IPS-NIHi7 (cell line): Measurements from ENCODE around the gene ALX4.

Experiments used
- DNase-seq: peaks from one replicate; pipeline ENCODE4 v3.0.0; 2012; ENCODE audit warnings: mixed read lengths; ENCODE audit errors: extremely low spot score

The ALX4 gene

GRCh38 chr11:44315947-44316658 lies 6.2 kb upstream of the ALX4 start:
- no peak for DNase-seq

DNA sequence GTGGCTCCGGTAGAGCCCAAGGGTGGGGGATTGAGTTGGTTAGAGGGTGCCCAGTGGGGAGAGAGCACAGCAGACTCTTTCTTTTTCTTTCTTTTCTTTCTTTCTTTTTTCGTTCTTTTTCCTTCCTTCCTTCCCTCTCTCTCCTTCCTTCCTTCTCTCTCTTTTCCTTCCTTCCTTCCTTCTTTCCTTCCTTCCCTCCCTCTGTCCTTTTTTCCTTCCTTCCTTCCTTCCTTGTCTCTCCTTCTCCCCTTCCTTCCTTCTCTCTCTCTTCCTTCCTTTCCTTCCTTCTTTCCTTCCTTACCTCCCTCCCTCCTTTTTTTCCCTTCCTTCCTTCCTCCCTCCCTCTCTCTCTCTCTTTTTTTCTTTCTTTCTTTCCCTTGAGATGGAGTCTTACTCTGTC lies 4.8 kb upstream of the ALX4 start:
- no peak for DNase-seq

GRCh38 chr11:44313761-44314489 lies 4.0 kb upstream of the ALX4 start:
- DNase-seq: no peak

DNA sequence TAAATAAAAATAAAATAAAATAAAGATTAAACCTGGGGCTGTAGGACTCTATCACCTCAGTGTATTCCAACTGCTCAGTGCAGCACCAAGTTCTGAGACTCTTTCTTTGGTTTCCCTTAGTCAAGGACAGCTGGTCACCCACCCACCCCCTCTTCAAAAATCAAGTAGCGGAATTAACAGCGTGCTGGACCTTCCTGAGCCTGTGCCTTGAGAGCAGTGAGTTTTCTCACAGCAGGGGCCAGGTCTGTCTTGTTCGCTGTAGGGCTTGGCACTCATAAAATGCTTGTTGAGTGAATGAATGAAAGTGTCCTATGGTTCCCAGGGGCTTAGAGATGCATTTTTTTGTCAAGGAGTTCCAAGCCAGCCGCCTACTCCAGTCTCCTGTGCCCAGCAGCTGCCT lies 2.9 kb upstream of the ALX4 start:
- DNase-seq: no peak

GRCh38 chr11:44311339-44312261 lies 1.7 kb upstream of the ALX4 start:
- DNase-seq: no peak

DNA sequence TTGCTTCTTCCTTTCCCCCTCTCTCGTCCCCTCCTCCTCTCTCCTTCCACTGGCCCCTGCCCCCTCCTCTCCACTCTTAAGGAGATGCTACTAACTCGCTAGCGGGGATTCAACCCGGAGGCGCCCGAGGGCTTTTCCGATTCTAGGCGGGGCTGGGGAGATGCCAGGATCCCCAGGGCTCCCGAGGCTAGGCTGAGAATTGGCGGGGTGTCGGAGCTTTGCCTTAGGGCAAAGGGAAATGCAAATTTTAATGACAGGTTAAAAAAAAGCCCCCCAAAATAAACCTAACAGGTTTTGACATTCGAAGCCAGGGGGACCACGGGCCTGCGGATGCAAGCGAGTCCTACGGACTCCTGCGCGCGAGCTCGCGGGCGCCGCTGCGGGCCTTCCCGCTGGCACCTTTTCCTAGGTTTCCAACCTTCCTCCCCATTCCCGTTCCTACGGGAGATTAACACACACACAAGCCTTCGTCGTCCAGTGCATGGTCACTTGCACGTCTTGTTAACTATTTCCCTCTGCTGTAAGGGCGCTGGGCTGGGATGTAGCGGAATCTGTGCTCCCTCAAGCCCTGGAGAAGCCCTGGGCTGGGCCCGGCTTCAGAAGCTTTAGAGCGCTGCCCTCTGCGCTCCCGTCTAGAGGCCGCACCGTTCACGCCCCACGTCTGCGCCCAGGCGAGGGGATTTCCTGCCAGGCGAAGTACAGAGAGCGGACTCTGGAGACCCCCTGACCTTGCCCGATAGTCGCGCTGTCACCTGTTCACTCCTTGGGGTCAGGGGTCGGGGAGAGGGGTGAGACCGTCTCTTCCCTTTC lies 729 bp upstream of the ALX4 start:
- no peak for DNase-seq

DNA sequence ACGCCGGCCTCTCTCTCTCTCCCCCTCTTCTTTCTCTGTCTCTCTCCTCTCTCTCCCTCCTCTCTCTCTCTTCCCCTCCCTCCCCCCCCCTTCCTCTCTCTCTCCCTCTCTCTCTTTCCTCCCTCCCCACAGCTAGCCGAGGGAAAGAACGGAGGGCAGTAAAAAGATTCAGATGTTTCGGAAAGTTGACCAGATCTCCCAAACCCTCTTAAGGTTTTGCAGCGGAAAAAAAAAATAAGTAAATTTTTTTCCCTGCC lies 195 bp upstream of the ALX4 start:
- no peak for DNase-seq

DNA sequence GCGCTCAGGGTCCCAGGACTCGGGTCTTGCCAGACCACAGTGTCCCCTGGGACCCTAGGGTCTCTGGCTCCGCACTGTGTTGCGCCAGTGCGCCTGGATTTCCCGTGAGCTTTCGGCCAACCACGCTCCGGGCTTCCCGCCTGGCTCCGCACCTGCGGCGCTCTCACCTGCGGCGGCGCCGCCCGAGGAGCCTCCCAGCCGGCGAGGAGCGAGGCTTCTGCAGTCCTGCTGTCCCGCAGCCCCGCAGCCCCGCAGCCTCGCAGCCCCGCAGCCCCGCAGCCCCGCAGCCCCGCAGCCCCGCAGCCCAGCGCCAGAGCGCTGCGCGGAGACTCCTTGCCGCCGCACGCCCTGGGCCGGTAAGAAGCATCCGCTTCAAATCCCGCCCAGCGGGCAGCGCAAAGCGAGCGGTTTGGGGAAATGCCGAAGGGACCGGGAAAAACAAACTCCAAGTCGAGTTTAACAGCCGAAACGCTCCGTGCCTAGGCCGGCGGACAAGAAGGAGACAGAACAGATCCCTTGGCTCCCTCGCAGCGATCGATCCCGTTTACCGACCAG lies 939 bp downstream of the ALX4 start:
- no peak for DNase-seq

- DNase-seq: no peak
Measured at GRCh38 chr11:44308256-44308922, 1.6 kb downstream of the ALX4 start.

DNA sequence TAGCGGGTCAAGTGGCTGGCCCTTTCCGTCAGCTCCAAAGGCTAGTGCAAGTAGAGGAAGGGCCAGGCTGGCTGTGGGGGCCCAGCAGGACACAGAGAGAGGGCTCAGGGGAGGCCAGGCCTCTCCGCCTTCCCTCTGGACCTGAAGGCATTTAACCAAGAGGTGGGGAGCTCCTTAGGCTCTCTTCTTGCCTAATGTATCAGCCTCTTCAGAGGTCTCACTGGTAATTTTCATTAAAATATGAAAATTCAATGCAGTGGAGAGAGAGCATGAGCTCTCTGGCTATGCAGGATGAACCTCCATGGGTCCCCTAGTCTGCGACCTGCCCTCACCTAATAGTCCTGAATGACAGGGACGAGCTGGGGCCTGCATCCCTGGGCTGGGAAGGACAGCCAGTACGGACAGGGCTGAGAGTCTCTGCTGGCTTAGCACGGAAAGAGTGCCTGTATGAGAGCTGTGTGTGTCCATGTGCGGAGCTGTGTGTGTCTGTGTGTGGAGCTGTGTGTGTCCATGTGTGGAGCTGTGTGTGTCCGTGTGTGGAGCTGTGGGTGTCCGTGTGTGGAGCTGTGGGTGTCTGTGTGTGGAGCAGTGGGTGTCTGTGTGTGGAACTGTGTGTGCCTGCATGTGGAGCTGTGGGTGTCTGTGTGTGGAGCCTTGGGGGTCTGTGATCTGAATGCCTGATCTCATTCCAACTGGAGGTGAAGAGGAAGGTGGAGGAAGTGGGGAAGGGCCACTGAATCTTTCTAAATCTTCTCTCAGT lies 2.4 kb downstream of the ALX4 start:
- DNase-seq: no peak

DNA sequence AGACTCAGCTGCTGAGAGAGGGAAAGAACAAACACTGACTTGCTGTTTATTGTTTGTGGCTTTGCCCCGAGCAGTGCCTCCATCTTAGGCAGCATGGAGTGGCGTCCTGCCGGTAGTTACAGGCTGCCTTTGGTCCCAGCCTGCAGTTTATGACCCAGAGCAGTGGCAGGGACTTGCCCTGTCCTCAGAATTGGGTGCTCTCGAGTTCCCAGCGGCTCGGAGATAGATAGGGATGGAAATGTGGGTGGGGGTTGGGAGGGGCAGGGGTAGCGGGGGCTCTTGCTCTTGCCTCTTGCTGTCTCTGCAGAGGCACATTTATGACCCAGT lies 3.1 kb downstream of the ALX4 start:
- no peak for DNase-seq

DNA sequence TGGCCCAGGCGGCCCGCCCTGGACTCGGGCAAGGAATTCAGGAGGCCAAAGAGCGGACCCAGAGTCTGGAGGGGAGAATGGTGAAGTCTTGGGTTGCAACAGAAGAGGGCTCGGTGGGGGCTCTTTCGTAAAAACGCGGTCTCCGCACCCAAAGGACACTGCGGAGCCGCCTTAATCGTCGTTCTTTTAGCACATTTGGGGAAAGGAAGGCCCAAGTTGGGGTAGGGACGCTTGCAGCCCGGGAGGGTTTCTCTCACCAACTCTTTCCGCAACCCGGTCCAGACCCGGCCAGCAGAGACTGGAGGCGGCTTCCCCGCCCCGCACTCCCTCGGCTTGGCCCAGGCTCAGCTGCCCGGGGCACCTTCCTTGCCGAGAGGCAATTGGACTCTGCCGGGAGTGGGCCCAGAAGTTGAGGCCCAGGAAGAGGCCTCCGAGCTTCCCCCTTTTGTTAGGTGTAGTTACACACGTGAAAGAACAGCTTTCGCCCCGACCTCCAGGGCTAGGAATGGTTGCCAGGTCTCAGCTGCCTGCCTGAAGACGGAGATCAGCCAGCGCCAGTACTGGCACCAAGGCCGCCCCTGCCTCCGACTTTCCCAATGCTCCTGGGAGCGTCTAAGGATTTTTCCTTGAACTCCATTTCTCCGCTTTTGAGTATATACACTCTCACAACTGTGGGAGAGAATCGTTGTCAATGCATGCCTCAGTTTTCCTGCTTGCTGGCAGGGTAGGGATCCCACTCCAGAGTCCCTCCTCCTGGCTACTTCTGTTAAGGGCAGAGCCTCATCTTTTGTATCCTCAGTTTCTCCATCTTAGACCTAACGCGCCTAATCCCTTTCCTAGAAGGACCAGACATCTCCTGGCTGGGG lies 3.7 kb downstream of the ALX4 start:
- DNase-seq: no peak

- DNase-seq: no peak
Measured at GRCh38 chr11:44305470-44306051, 4.4 kb downstream of the ALX4 start.

DNA sequence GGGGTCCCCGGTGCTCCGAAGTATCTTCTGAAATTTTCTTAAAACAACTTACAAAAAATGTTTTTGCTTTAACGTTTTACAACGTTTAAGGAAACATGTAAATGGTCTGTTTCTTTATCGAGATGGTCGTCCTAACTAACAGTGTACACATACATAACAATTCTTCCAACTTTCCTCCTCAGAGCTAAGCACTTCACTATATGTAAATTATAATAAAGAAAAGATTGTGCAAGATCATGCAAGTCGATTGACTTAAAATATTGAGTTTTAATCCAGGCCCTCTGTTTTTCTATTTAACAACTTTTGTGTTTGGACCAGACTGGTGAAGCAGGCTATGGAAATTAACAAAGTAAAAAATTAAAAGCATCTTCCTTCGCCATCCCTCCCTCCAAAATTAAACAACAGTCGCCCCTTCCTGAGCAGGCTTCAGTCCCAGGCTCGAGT lies 4.9 kb downstream of the ALX4 start:
- DNase-seq: no peak

DNA sequence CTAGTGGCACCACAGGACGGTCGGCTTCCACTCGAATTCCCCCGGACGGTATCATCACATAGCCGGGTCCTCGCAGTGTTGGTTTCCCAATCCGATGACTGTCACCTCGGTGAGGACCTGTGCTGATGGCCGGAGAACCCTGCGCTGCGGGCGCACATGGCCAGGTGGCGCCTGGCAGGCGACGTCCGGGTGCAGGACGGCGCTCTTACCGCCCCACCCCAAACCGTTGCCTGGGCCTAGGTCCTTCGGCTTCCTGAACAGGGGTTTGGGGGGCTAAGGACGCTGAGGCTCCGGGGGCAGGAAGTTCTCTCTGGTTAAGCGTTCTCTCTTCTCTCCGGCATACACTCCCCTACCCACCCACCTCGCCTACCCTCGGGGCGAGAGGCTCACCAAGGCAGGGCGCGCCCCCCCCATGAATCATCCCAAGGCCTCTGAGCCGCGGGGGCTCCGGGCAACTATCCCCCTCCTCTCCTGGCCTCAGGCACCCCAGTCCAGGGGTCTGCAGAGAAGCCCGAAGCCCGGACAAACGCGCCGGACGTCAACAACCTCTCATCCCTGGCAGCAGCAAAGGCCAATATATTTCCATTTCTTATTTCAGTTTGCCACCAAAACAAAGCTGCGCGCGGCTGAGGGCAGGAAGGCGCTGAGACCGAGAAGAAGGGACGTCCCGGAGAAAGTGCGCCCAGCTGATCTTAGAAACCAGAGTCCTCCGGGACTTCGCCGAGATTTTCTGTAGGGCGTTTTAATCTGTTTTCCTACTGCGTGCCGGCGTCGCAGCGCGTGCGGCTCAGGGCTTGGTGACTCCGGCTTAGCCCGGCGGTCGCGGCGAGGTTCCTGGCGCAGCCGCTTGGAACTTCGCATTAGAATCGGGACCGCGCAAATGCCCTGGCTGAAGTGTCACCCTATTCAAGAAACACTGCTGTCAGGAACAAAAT lies 5.6 kb downstream of the ALX4 start:
- DNase-seq: no peak

DNA sequence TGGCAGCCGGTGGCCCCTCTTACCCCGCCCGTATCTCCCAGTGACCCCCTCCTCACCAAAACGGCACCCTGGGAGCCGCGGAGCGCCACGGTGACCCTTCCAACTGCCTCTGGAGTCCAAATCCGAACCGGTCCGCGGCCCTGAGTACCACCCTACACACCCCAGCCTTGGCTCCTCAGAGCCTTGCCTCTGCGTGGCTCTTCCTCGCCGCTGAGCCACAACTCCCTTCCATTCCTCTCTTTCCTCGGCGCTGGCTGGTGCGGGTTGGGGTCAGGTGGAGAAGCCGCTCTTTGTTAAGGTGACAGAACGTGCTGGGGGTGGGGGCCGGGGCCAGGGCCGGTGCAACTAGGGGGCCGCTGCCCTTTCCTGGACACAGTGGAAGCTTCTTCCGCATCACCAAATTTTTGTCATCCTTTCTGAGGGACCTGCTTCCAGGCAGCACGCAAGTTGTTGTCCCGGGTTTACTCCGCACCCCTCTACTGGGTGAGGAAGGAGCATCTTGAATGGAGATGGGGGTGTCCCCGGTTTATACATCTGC lies 6.5 kb downstream of the ALX4 start:
- no peak for DNase-seq

- DNase-seq: no peak
Measured at GRCh38 chr11:44301564-44302271, 8.2 kb downstream of the ALX4 start.
